Measurements from ENCODE around the gene NGFR. TPM values are rescaled to one million over a fixed set of nuclear protein-coding genes. Genes with fewer than 3 reads are reported as not detected.
A peak's percentile ranks its signal among the peaks of the same experiment; 100 is the strongest.

The NGFR gene
- total RNA-seq, 1 experiment from 2014 or later = 0.11 TPM

DNA sequence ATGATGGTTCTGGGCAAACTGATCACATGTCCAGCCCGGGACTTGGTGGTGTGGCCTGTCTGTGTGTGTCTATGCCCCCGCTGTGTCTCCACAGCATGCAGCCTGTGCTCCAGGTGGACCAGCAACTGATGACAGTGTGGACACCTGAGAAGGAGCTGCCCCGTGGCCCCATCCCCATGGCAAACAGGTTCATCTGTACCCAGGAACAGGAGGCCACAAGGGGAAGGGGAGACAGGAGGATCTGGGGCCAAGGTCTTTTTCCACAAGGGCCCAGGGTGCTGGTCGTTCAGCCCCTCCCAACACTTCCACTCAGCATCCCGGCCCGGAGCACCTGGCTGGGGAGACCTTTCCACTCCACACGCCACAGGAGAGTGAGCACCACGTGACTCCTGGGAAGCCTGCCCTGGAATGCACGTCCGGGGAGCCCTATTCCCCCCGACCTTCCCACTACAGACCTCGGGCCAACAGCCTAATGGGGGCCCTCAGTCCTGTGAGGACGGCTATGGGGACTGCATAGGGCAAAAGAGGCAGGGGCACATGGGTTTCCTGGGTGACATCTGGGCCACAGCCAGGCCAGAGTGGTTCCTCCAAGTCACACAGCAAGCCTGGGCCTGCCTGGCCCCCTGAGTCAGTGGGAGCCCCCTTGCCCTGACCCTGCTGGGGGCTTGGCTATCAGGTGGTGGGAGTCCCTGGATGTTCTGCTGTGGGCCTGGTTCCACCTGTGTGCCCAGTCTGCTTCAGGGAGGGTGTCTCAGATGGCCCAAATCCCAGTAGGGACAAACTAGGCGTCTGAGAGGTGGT lies 59.8 kb downstream of the NGFR start:
- Histone ChIP-seq H3K9me3 (replicated peaks) (no peaks in the 10 kb centered on the region), H3K4me3 (no peak overlapping the region), H3K36me3 (no peaks in the 10 kb centered on the region), H3K4me1 (replicated peaks) (peaks cover 6% of the 10 kb centered on the region), H3K27me3 (replicated peaks) (no peaks in the 10 kb centered on the region; the same call in 1 of the 2 replicates), H3K27ac (no peak overlapping the region)
- DNase-seq (ENCODE audit: low read depth in 1 of 2, low spot score in 2 of 2) = peak in 1 of 2 experiments; percentile 44

DNA sequence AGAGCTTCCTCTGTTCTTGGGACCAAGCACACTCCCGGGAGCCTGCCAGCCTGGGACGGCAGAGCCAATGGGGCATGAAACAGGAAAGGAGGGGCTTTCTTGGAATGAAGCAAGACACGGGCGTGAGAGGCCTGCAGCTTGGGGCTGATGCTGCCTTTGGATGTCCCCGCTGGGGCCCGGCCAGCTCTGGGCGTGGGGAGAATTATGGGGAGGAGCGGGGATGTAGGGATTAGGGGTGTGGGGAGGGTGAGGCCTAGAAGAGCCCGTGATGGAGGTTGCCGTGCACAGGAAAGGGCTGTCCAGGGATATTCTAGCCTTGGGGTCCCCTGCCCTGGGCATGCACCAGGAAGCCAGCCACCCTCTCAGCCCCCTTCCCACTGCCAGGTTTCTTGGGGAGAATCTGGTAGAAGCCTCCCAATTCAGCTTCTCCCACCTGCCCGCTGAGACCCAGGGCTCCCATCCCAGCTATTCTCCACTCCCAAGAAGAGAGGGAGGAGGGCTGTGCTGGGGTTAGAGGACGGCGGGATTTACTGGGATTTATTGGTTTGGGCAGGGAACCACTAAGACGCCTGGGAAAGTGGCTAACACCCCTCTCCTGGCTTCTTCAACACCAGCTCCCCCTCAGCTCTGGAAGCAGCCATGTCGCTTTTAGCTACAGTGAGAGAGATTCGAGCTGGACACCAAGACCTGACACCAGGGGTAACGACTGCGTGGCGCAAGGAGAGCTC lies 60.6 kb downstream of the NGFR start:
- Histone ChIP-seq H3K4me3 (no peak overlapping the region), H3K4me1 (replicated peaks) (peaks cover 6% of the 10 kb centered on the region), H3K27me3 (replicated peaks) (no peaks in the 10 kb centered on the region; the same call in 1 of the 2 replicates), H3K9me3 (replicated peaks) (no peaks in the 10 kb centered on the region), H3K36me3 (no peaks in the 10 kb centered on the region), H3K27ac (no peak overlapping the region)
- DNase-seq (ENCODE audit: low read depth in 1 of 2, low spot score in 2 of 2) = peak in 1 of 2 experiments; percentile 43

DNA sequence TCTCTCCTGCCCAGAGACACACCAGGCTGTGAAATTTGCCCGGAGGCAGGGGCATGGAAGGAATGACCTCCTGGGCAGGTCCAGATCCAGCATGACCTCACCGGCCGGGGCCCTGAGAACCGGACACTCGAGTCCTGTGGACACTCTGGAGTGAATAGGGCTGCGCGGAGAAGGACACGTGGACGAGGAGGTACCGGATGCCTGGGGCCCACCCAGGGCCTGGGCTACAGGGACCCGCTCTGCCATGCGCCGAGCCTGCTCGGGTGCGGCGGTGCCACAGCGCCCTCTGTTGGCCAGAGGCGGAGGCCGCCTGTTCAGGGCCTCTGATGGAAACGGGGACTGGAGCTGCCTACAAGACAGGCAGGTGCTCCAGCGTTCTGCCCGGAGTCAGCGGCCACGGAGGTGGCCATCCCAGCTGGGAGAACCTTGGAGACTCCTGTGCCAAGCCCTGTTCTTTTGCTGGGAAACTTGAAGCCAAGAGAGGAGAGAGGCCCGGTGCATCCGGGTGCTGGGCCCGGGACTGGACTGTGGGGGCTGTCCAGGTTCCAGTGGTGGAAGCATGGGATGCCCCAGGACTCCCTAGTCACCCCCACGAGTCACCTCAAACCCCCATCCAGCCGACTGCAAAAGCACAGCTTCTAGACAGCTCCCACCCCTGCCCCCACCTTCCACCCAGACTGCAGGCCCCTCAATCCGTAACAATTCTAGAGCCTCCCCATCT lies 61.3 kb downstream of the NGFR start:
- peak; percentile 72 to 82 for DNase-seq (ENCODE audit: low read depth in 1 of 2, low spot score in 2 of 2)
- Histone ChIP-seq H3K9me3 (replicated peaks) (no peaks in the 10 kb centered on the region), H3K4me3 (no peak overlapping the region), H3K36me3 (no peaks in the 10 kb centered on the region), H3K27ac (no peak overlapping the region), H3K27me3 (replicated peaks) (no peaks in the 10 kb centered on the region; the same call in 1 of the 2 replicates), H3K4me1 (replicated peaks) (peaks cover 6% of the 10 kb centered on the region)

DNA sequence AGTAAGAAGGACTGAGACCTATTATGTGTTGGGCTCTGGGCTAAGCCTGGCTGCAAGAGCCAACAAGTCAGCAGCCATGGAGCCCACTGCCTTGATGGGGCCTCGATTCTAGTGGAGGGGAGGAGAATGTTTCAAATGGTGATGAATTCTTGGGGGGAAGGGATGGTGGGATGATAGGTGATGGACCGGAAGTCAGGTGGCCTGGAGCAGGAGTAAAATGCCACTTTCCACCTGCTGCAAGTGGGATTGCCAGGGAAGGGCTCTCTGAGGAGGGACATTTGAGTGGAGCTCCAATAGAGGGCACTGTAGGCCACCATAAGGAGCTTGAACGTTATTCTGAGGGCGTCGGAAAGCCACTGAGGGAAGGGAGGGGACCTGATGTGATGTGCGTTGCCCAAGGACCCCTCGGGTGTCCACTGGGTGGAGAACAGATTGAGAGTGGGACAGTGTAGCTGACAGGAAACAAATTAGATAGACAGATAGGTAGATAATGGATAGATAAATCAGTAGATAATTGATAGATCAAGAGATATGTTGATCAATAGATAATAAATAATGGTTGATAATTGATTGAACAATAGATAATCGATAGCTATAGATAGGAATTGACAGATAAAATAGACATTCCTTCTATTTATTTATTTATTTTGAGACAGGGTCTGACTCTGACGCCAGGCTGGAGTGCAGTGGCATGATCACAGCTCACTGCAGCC lies 62.4 kb downstream of the NGFR start:
- Histone ChIP-seq H3K27ac (no peak overlapping the region), H3K36me3 (no peaks in the 10 kb centered on the region), H3K4me3 (no peak overlapping the region), H3K9me3 (replicated peaks) (no peaks in the 10 kb centered on the region), H3K4me1 (replicated peaks) (peaks cover 6% of the 10 kb centered on the region), H3K27me3 (replicated peaks) (no peaks in the 10 kb centered on the region; the same call in 1 of the 2 replicates)
- DNase-seq (ENCODE audit: low read depth in 1 of 2, low spot score in 2 of 2) = peak in 1 of 2 experiments; percentile 65

Other genes with a start within 250 kb of the NGFR start
- 23.8 and 37.1 TPM in 2 replicates for gene ZNF652, start 133.0 kb upstream of the NGFR start, total RNA-seq (2014; rRNA removed; shearing (Covaris generic))
- gene PHB1, start 80.4 kb upstream of the NGFR start, total RNA-seq (2014; rRNA removed; shearing (Covaris generic)) = 275 and 280 TPM in 2 replicates
- 2.2 and 2.3 TPM in 2 replicates for gene NXPH3, start 80.6 kb downstream of the NGFR start, total RNA-seq (2014; rRNA removed; shearing (Covaris generic))
- gene SPOP, start 182.8 kb downstream of the NGFR start, total RNA-seq (2014; rRNA removed; shearing (Covaris generic)) = 61.0 and 73.0 TPM in 2 replicates
- gene SLC35B1, start 212.7 kb downstream of the NGFR start, total RNA-seq (2014; rRNA removed; shearing (Covaris generic)) = 140 and 141 TPM in 2 replicates